A549 (cell line): Measurements from ENCODE around the gene ITPRIP. TPM values are rescaled to one million over a fixed set of nuclear protein-coding genes. Genes with fewer than 3 reads are reported as not detected.

ENCODE experiments used
- ATAC-seq, 2 experiments: fragments of 200-7000 bp in 1 of 2; fragments of >200 bp in 1 of 2; cut with Nextera tagmentation in 1 of 2; cut with Tn5 transposase in 1 of 2; 3 replicates each; pipeline versions ENCODE4 v1.8.0 to v1.9.1; 2018 to 2020; ENCODE audit warnings: mild to moderate bottlenecking in 1 of 2, moderate library complexity in 1 of 2
- CTCF ChIA-PET: fragments of 300-600 bp; sonication (Branson Sonifier 250); formaldehyde crosslinking; extraction: SDS; loops from one replicate; lab custom pipeline; 2021; ENCODE audit warnings: antibody characterized with exemption, inconsistent platforms; lab: Yijun Ruan, JAX
- POLR2A ChIA-PET: fragments of 350-600 bp; formaldehyde crosslinking; extraction: SDS; loops from one replicate; lab custom pipeline; 2021; ENCODE audit warnings: antibody characterized with exemption, inconsistent platforms; lab: Yijun Ruan, JAX
- DNase-seq, 2 experiments: peaks; one replicate each; pipeline versions ENCODE4 v3.0.0 to v3.0.0-alpha.2; 2011 to 2016; ENCODE audit warnings: low read depth in 1 of 2, low spot score in 1 of 2
- FAIRE-seq: peaks from 2 replicates; lab custom pipeline; 2011; peaks lifted over from hg19 to GRCh38; lab: Jason Lieb, UNC
- H3K27ac ChIP-seq, 2 experiments: fragments of >200 bp; sonication (Bioruptor Twin); formaldehyde crosslinking; 3 replicates each; pipeline ENCODE4 v1.5.1; 2016 to 2017
- H3K4me1 ChIP-seq: fragments of >200 bp; sonication (Bioruptor Twin); formaldehyde crosslinking; 3 replicates; pipeline ENCODE4 v1.6.1; 2016
- H3K4me2 ChIP-seq: fragments of >200 bp; sonication (Bioruptor Twin); formaldehyde crosslinking; 3 replicates; pipeline ENCODE4 v1.6.1; 2016
- H3K4me3 ChIP-seq: fragments of >200 bp; sonication (Bioruptor Twin); formaldehyde crosslinking; 3 replicates; pipeline ENCODE4 v1.5.1; 2016
- H3K9me3 ChIP-seq: fragments of >200 bp; sonication (Bioruptor Twin); formaldehyde crosslinking; 3 replicates; pipeline ENCODE4 v1.6.1; 2016
- CBX2 ChIP-seq: fragments of 200-600 bp; sonication (generic); IDR thresholded peaks from 2 replicates; pipeline ENCODE4 v1.6.1; 2016; ENCODE audit warnings: low read depth, mild to moderate bottlenecking, borderline replicate concordance
- CEBPB ChIP-seq, 2 experiments: fragments of >200 bp in 1 of 2; sonication (Bioruptor Twin) in 1 of 2; formaldehyde crosslinking in 1 of 2; IDR thresholded peaks; 2 replicates each; pipeline ENCODE4 v1.6.1; 2012 to 2016
- CHD4 ChIP-seq: fragments of 200-600 bp; sonication (generic); IDR thresholded peaks from 2 replicates; pipeline ENCODE4 v1.6.1; 2016; ENCODE audit warnings: antibody characterized with exemption, mild to moderate bottlenecking, borderline replicate concordance
- EP300 ChIP-seq, 2 experiments: fragments of >200 bp; sonication (Bioruptor Twin); formaldehyde crosslinking; IDR thresholded peaks; 2 replicates in 1 of 2; 3 replicates in 1 of 2; pipeline ENCODE4 v1.6.1; 2016 to 2017
- ESRRA ChIP-seq: fragments of 150-350 bp; IDR thresholded peaks from 2 replicates; pipeline ENCODE4 v1.6.1; 2014; ENCODE audit warnings: mild to moderate bottlenecking, low read length, borderline replicate concordance
- FOSL2 ChIP-seq, 2 experiments: fragments of 450-650 bp in 1 of 2; fragments of >200 bp in 1 of 2; sonication (Bioruptor Twin) in 1 of 2; formaldehyde crosslinking; IDR thresholded peaks; 2 replicates each; pipeline versions ENCODE4 v1.5.0 to v1.6.1; 2016 to 2020; ENCODE audit warnings: mild to moderate bottlenecking in 1 of 2, moderate library complexity in 1 of 2
- GATA3 ChIP-seq: IDR thresholded peaks from 2 replicates; pipeline ENCODE4 v1.6.1; 2012; ENCODE audit warnings: borderline replicate concordance
- HOXA7 ChIP-seq: fragments of 250-450 bp; sonication (Bioruptor Pico); IDR thresholded peaks from 2 replicates; pipeline ENCODE4 v1.5.0; 2020; ENCODE audit warnings: mild to moderate bottlenecking, moderate library complexity
- HOXB5 ChIP-seq: fragments of 250-450 bp; sonication (Bioruptor Pico); IDR thresholded peaks from 2 replicates; pipeline ENCODE4 v1.5.0; 2020; ENCODE audit warnings: mild to moderate bottlenecking, moderate library complexity
- JUNB ChIP-seq: fragments of >200 bp; sonication (Bioruptor Twin); formaldehyde crosslinking; IDR thresholded peaks from 2 replicates; pipeline ENCODE4 v1.6.1; 2016
- MYC ChIP-seq: IDR thresholded peaks from 2 replicates; pipeline ENCODE4 v1.6.1; 2012; ENCODE audit warnings: mild to moderate bottlenecking, inconsistent platforms, low read length, improper control_type of control experiment, borderline replicate concordance
- NFE2L2 ChIP-seq: fragments of 150-350 bp; conservative IDR thresholded peaks from 2 replicates; pipeline ENCODE4 v1.6.1; 2014; ENCODE audit warnings: low read length
- NPAS2 ChIP-seq: fragments of 250-450 bp; sonication (Bioruptor Pico); IDR thresholded peaks from 2 replicates; pipeline ENCODE4 v1.8.0; 2022; ENCODE audit warnings: mild to moderate bottlenecking, moderate library complexity, borderline replicate concordance
- POLR2AphosphoS2 ChIP-seq: conservative IDR thresholded peaks from 2 replicates; pipeline ENCODE4 v1.6.1; 2012; ENCODE audit warnings: low read length, improper control_type of control experiment, inconsistent platforms
- RCOR1 ChIP-seq: fragments of 150-350 bp; IDR thresholded peaks from 2 replicates; pipeline ENCODE4 v1.6.1; 2014; ENCODE audit warnings: antibody characterized with exemption, low read length, low read depth
- RFX5 ChIP-seq: fragments of 450-650 bp; IDR thresholded peaks from 2 replicates; pipeline ENCODE4 v1.7.1; 2014; ENCODE audit warnings: antibody characterized with exemption, mild to moderate bottlenecking, moderate library complexity
- RNF2 ChIP-seq: fragments of 200-600 bp; sonication (generic); IDR thresholded peaks from 2 replicates; pipeline ENCODE4 v1.6.1; 2016; ENCODE audit warnings: low read depth, mild to moderate bottlenecking, antibody characterized with exemption, moderate library complexity, borderline replicate concordance
- TP53 ChIP-seq: fragments of 250-450 bp; sonication (Bioruptor Pico); IDR thresholded peaks from 2 replicates; pipeline ENCODE4 v1.5.0; 2021; ENCODE audit warnings: mild to moderate bottlenecking, moderate library complexity
- USF2 ChIP-seq: fragments of 450-650 bp; IDR thresholded peaks from 2 replicates; pipeline ENCODE4 v1.6.1; 2014; ENCODE audit warnings: antibody characterized with exemption
- ZC3H11A ChIP-seq: fragments of 450-650 bp; IDR thresholded peaks from 2 replicates; pipeline ENCODE4 v1.6.1; 2014; ENCODE audit warnings: antibody characterized with exemption, mild to moderate bottlenecking
- ZFP36 ChIP-seq: fragments of 450-650 bp; IDR thresholded peaks from 2 replicates; pipeline ENCODE4 v1.6.1; 2014; ENCODE audit warnings: borderline replicate concordance; ENCODE audit not compliant: partially characterized antibody
- ZNF302 ChIP-seq: fragments of 250-450 bp; sonication (Bioruptor Pico); IDR thresholded peaks from 2 replicates; pipeline ENCODE4 v1.9.0; 2021; ENCODE audit warnings: inconsistent platforms, mild to moderate bottlenecking, moderate library complexity
- WGBS: methylation state at CpG from one replicate; pipeline ENCODE4 v1.1.6; 2017; ENCODE audit errors: missing lambda C conversion rate; 5-methylcytosine and 5-hydroxymethylcytosine counted together
- polyA plus RNA-seq, 4 experiments: library from polyadenylated mRNA; depleted of rRNA in 3 of 4; stranded (reverse); fragments of >200 nt; fragmentation: RNase III in 1 of 4; extraction: RNeasy Plus Mini Kit Qiagen cat#74134 plus additional on column Dnase treatment in 1 of 4; gene quantifications; 2 replicates in 3 of 4; 3 replicates in 1 of 4; pipeline ENCODE4 v1.2.3, GENCODE V29; 2011 to 2017

The ITPRIP gene
- polyA plus RNA-seq, 2 of the 4 experiments (the other 2 are of a cell fraction) = 14.8 to 21.0 TPM

GRCh38 chr10:104317269-104317710 is 21.0 kb downstream of the ITPRIP start:
- Histone ChIP-seq H3K4me2 (no peak overlapping the region), H3K4me1 (peaks cover 28% of the 10 kb centered on the region), H3K4me3 (no peak overlapping the region), H3K9me3 (no peaks in the 10 kb centered on the region), H3K27ac (no peak overlapping the region)
- ATAC-seq = peak in 1 of 2 experiments; percentile 9; a peak in 1 of 6 replicates
- no peak for DNase-seq
- WGBS = 75% methylated on average over 6 of the region's 6 CpGs
- TF ChIP-seq POLR2AphosphoS2 (no peak), CEBPB (IDR thresholded peaks at IDR 0.05) (no peak), ZNF302 (CRISPR knock-in tag) (no peak), CBX2 (no peak), JUNB (no peak), GATA3 (no peak), EP300 (IDR thresholded peaks at IDR 0.05) (no peak), RFX5 (no peak), RCOR1 (no peak), HOXB5 (CRISPR knock-in tag) (no peak), TP53 (CRISPR knock-in tag) (no peak), ESRRA (no peak), USF2 (no peak), MYC (no peak)
- ChIA-PET POLR2A (interaction anchor here (0.6 to 1.1 kb wide), 2 partner anchors 10 to 195 kb away, joined by 3 read pairs; partner anchors contain the start of gene SFR1), CTCF (interaction anchor here (1.1 to 17.2 kb wide), 3 partner anchors 12 to 31 kb away, joined by 5 to 267 read pairs (median 66); no protein-coding TSS in a partner anchor)
- FAIRE-seq = no peak

- Histone ChIP-seq H3K4me3 (no peak overlapping the region), H3K4me1 (peaks cover 26% of the 10 kb centered on the region), H3K9me3 (no peaks in the 10 kb centered on the region), H3K27ac (no peak overlapping the region), H3K4me2 (no peak overlapping the region)
- no peak for FAIRE-seq
- 90% methylated on average over 8 of the region's 9 CpGs for WGBS
- DNase-seq = no peak
- ChIA-PET POLR2A (interaction anchor here (1.1 kb wide), 1 partner anchor 9 kb away, joined by 3 read pairs; no protein-coding TSS in a partner anchor), CTCF (interaction anchor here (7.5 to 17.2 kb wide), 3 partner anchors 11 to 32 kb away, joined by 66 to 267 read pairs (median 77); no protein-coding TSS in a partner anchor)
- ATAC-seq = no peak
- no peak for TF ChIP-seq RNF2
- TF ChIP-seq CHD4 = no peak
- no peak for TF ChIP-seq ZC3H11A
- TF ChIP-seq NFE2L2 = no peak
- peak; percentile 45 for TF ChIP-seq ZFP36
- TF ChIP-seq EP300 (IDR thresholded peaks at IDR 0.05) = no peak
- TF ChIP-seq FOSL2 (IDR thresholded peaks at IDR 0.05) = no peak
- no peak for TF ChIP-seq FOSL2 (CRISPR knock-in tag; IDR thresholded peaks at IDR 0.05)
- no peak for TF ChIP-seq HOXA7 (CRISPR knock-in tag)
- TF ChIP-seq NPAS2 (CRISPR knock-in tag) = no peak
- TF ChIP-seq RFX5 = peak; percentile 65; the same call in 1 of the 2 replicates
- no peak for TF ChIP-seq HOXB5 (CRISPR knock-in tag)
Measured at GRCh38 chr10:104316321-104317099, 21.8 kb downstream of the ITPRIP start.

GRCh38 chr10:104315486-104315921 is 22.8 kb downstream of the ITPRIP start:
- FAIRE-seq = no peak
- ATAC-seq = no peak
- no peak overlapping the region for H3K27ac ChIP-seq
- H3K4me3 ChIP-seq = no peak overlapping the region
- WGBS = 92% methylated on average over 22 of the region's 22 CpGs
- H3K4me1 ChIP-seq = peaks cover 23% of the 10 kb centered on the region
- ChIA-PET CTCF (interaction anchor here (1.3 to 17.2 kb wide), 4 partner anchors 10 to 33 kb away, joined by 3 to 267 read pairs (median 72); no protein-coding TSS in a partner anchor), POLR2A (no interaction called here)
- no peak overlapping the region for H3K4me2 ChIP-seq
- DNase-seq = no peak
- TF ChIP-seq RCOR1 = no peak
- no peaks in the 10 kb centered on the region for H3K9me3 ChIP-seq
